ENCODE data around the gene ACTN1. TPM values are rescaled to one million over a fixed set of nuclear protein-coding genes. Genes with fewer than 3 reads are reported as not detected.

ACTN1 gene
- total and polyA plus RNA-seq, 10 of the 15 experiments (the other 5 are each of a cell fraction or from before 2014, with no cell fraction given): 0.14 to 39.4 (median 2.6) TPM

DNA sequence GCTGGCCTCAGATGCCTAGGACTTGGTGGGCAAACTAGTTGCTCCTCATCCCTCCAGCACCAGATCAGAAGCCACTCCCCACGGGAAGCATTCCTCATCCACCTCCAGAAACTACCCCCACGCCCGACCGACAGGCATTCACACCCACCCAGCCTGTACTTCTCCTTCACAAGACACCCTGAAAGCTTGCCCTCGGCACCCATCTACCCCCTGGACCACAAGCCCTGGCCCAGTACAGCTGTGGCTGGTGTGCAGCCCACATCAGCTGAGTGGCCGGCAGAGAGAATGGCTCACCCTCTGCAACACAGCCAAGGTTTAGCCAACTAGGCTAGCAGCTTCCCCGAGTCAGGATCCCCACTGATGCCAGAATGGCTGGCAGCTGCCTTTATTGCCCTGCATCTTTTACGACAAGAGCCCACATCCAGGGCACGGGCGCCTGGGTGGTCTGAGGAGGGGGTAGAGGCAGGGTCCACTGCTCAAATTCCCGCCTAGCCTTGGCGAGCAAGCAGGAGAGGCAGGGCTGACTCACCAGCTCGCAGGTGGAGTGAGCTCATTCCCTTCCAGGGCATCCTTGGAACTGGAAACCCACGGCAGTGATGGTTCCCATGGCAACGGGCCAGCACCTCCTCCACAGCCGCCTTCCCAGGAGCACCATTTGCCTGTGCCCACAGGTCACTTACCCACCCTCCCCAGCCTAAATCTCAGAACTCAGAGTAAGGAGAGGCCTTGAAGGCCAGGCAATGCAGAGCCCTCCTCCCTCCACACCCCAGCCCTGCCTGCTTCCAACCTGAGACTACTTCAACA is 17.1 kb downstream of the ACTN1 start (continued):
- TF ChIP-seq, protein P1, sequence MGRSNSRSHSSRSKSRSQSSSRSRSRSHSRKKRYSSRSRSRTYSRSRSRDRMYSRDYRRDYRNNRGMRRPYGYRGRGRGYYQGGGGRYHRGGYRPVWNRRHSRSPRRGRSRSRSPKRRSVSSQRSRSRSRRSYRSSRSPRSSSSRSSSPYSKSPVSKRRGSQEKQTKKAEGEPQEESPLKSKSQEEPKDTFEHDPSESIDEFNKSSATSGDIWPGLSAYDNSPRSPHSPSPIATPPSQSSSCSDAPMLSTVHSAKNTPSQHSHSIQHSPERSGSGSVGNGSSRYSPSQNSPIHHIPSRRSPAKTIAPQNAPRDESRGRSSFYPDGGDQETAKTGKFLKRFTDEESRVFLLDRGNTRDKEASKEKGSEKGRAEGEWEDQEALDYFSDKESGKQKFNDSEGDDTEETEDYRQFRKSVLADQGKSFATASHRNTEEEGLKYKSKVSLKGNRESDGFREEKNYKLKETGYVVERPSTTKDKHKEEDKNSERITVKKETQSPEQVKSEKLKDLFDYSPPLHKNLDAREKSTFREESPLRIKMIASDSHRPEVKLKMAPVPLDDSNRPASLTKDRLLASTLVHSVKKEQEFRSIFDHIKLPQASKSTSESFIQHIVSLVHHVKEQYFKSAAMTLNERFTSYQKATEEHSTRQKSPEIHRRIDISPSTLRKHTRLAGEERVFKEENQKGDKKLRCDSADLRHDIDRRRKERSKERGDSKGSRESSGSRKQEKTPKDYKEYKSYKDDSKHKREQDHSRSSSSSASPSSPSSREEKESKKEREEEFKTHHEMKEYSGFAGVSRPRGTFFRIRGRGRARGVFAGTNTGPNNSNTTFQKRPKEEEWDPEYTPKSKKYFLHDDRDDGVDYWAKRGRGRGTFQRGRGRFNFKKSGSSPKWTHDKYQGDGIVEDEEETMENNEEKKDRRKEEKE (IDR thresholded peaks at IDR 0.05): no peak
- no peak for TF ChIP-seq STAT3 (IDR thresholded peaks at IDR 0.05; ENCODE audit: low read depth, low read length)
- TF ChIP-seq PAX5 (IDR thresholded peaks at IDR 0.05; ENCODE audit: borderline replicate concordance, low read depth, low read length): no peak
- no peak for TF ChIP-seq HDGF (IDR thresholded peaks at IDR 0.05)
- TF ChIP-seq SP1 (IDR thresholded peaks at IDR 0.05; ENCODE audit: low read depth, low read length): no peak
- no peak for TF ChIP-seq IKZF1 (conservative IDR thresholded peaks at IDR 0.05)
- no peak for TF ChIP-seq RAD51 (IDR thresholded peaks at IDR 0.05)
- TF ChIP-seq, protein P2, sequence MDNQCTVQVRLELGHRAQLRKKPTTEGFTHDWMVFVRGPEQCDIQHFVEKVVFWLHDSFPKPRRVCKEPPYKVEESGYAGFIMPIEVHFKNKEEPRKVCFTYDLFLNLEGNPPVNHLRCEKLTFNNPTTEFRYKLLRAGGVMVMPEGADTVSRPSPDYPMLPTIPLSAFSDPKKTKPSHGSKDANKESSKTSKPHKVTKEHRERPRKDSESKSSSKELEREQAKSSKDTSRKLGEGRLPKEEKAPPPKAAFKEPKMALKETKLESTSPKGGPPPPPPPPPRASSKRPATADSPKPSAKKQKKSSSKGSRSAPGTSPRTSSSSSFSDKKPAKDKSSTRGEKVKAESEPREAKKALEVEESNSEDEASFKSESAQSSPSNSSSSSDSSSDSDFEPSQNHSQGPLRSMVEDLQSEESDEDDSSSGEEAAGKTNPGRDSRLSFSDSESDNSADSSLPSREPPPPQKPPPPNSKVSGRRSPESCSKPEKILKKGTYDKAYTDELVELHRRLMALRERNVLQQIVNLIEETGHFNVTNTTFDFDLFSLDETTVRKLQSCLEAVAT (IDR thresholded peaks at IDR 0.05): no peak
- no peak for TF ChIP-seq TCF7 (IDR thresholded peaks at IDR 0.05; ENCODE audit: borderline replicate concordance)
- TF ChIP-seq ZNF384 (IDR thresholded peaks at IDR 0.05; ENCODE audit: borderline replicate concordance, low read depth, low read length): no peak
- TF ChIP-seq, protein P3, sequence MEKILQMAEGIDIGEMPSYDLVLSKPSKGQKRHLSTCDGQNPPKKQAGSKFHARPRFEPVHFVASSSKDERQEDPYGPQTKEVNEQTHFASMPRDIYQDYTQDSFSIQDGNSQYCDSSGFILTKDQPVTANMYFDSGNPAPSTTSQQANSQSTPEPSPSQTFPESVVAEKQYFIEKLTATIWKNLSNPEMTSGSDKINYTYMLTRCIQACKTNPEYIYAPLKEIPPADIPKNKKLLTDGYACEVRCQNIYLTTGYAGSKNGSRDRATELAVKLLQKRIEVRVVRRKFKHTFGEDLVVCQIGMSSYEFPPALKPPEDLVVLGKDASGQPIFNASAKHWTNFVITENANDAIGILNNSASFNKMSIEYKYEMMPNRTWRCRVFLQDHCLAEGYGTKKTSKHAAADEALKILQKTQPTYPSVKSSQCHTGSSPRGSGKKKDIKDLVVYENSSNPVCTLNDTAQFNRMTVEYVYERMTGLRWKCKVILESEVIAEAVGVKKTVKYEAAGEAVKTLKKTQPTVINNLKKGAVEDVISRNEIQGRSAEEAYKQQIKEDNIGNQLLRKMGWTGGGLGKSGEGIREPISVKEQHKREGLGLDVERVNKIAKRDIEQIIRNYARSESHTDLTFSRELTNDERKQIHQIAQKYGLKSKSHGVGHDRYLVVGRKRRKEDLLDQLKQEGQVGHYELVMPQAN (conservative IDR thresholded peaks at IDR 0.05): no peak

Measured in GM12878 (cell line).